Cardiac muscle cell (in vitro differentiated cells and primary cell): ENCODE data around the gene SLC25A24. TPM values are rescaled to one million over a fixed set of nuclear protein-coding genes. Genes with fewer than 3 reads are reported as not detected.
A peak's percentile ranks its signal among the peaks of the same experiment; 100 is the strongest.

ENCODE experiments used
- DNase-seq, 2 donors: peaks; one replicate each; pipeline versions ENCODE4 v3.0.0 to v3.0.0-alpha.2; 2010 to 2017; ENCODE audit warnings: low read depth in 1 of 2, low spot score in 1 of 2
- H3K27ac ChIP-seq: fragments of 200-600 bp; sonication (generic); 2 replicates; pipeline ENCODE4 v1.5.1; 2016
- H3K27me3 ChIP-seq: fragments of 200-600 bp; sonication (generic); 2 replicates; pipeline ENCODE4 v1.6.0; 2016; ENCODE audit warnings: control low read depth
- H3K36me3 ChIP-seq: fragments of 200-600 bp; sonication (generic); 2 replicates; pipeline ENCODE4 v1.5.1; 2016; ENCODE audit warnings: control low read depth
- H3K4me1 ChIP-seq: fragments of 200-600 bp; sonication (generic); 2 replicates; pipeline ENCODE4 v1.8.1; 2017; ENCODE audit warnings: low read depth, mild to moderate bottlenecking, mixed run types
- H3K4me3 ChIP-seq: fragments of 200-600 bp; sonication (generic); 2 replicates; pipeline ENCODE4 v1.5.1; 2016; ENCODE audit warnings: mild to moderate bottlenecking
- H3K9me3 ChIP-seq: fragments of 200-600 bp; sonication (generic); 2 replicates; pipeline ENCODE4 v1.5.1; 2017; ENCODE audit warnings: low read depth, mild to moderate bottlenecking, control low read depth
- polyA plus RNA-seq: library from polyadenylated mRNA; unstranded; fragments of >200 nt; fragmentation: Nextera tagmentation; extraction: Ambion mirVana; gene quantifications from 2 replicates; pipeline ENCODE4 v1.2.1, GENCODE V29; 2016
- total RNA-seq: library from RNA; depleted of rRNA; stranded (reverse); fragments of >200 nt; gene quantifications from 2 replicates; pipeline ENCODE4 v1.2.3, GENCODE V29; 2016
- TF ChIP-seq, protein P1 (sequence below): IDR thresholded peaks from 2 replicates; pipeline ENCODE4 v1.5.1; 2012; ENCODE audit warnings: low read depth, mild to moderate bottlenecking, low read length

SLC25A24 gene
- total and polyA plus RNA-seq, 2 experiments from 2014 or later = 13.6 to 15.5 TPM

GRCh38 chr1:108121358-108122143, 78.6 kb downstream of the SLC25A24 start:
- H3K4me1 ChIP-seq = peaks cover 4% of the 10 kb centered on the region
- no peak overlapping the region for H3K4me3 ChIP-seq
- no peak overlapping the region for H3K27ac ChIP-seq
- no peaks in the 10 kb centered on the region for H3K36me3 ChIP-seq
- no peaks in the 10 kb centered on the region for H3K9me3 ChIP-seq
- peak in 1 of 2 donors; percentile 44 for DNase-seq
- no peaks in the 10 kb centered on the region for H3K27me3 ChIP-seq
- TF ChIP-seq, protein P1, sequence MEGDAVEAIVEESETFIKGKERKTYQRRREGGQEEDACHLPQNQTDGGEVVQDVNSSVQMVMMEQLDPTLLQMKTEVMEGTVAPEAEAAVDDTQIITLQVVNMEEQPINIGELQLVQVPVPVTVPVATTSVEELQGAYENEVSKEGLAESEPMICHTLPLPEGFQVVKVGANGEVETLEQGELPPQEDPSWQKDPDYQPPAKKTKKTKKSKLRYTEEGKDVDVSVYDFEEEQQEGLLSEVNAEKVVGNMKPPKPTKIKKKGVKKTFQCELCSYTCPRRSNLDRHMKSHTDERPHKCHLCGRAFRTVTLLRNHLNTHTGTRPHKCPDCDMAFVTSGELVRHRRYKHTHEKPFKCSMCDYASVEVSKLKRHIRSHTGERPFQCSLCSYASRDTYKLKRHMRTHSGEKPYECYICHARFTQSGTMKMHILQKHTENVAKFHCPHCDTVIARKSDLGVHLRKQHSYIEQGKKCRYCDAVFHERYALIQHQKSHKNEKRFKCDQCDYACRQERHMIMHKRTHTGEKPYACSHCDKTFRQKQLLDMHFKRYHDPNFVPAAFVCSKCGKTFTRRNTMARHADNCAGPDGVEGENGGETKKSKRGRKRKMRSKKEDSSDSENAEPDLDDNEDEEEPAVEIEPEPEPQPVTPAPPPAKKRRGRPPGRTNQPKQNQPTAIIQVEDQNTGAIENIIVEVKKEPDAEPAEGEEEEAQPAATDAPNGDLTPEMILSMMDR = peak; percentile 23

DNA sequence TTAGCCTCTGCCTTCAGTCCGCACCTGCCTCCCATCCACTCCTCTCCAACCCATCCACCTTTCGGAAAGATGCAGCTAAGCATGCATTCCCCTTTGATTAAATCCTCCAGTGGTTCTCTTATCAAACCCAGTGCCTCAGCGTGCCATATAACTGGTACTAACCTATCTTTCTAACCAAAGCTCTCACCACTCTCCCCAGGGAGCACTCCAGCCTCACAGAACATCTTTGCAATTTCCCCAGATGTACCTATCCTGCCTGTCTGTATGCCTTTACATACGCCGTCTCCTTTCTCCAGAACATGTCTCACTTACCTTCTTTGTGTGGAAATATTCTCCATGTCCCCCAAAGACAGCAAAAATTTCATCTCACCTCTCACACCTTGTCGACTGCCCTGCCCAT, 80.0 kb downstream of the SLC25A24 start:
- TF ChIP-seq, protein P1 = no peak

DNA sequence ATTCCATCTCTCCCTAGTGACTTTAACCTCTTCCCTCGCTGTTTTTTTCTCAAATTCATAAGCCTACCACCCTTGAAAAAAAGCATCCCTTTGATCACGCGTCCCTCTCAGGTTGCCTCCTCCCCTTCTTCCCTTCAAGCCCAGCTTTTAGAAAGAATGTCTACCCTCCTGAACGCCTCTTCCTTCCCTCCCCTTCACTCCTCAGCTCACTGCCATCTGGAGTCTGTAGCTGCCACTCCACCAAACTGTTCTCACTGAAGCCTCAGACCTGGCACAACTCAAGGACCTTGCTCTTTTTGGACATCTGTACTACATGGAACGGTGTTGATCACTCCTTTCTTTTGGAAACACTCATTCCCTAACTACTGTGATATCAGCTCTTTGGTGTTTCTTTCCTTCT, 80.6 kb downstream of the SLC25A24 start:
- Histone ChIP-seq H3K4me1 (peaks cover 4% of the 10 kb centered on the region), H3K27me3 (no peaks in the 10 kb centered on the region), H3K9me3 (no peaks in the 10 kb centered on the region), H3K4me3 (no peak overlapping the region), H3K36me3 (no peaks in the 10 kb centered on the region), H3K27ac (no peak overlapping the region)
- DNase-seq = no peak
- TF ChIP-seq, protein P1 = no peak

More for the DNA sequence above, 80.0 kb downstream of the SLC25A24 start:
- Histone ChIP-seq H3K4me1 (peaks cover 4% of the 10 kb centered on the region), H3K4me3 (no peak overlapping the region), H3K27ac (no peak overlapping the region), H3K27me3 (no peaks in the 10 kb centered on the region), H3K9me3 (no peaks in the 10 kb centered on the region), H3K36me3 (no peaks in the 10 kb centered on the region)
- no peak for DNase-seq

DNA sequence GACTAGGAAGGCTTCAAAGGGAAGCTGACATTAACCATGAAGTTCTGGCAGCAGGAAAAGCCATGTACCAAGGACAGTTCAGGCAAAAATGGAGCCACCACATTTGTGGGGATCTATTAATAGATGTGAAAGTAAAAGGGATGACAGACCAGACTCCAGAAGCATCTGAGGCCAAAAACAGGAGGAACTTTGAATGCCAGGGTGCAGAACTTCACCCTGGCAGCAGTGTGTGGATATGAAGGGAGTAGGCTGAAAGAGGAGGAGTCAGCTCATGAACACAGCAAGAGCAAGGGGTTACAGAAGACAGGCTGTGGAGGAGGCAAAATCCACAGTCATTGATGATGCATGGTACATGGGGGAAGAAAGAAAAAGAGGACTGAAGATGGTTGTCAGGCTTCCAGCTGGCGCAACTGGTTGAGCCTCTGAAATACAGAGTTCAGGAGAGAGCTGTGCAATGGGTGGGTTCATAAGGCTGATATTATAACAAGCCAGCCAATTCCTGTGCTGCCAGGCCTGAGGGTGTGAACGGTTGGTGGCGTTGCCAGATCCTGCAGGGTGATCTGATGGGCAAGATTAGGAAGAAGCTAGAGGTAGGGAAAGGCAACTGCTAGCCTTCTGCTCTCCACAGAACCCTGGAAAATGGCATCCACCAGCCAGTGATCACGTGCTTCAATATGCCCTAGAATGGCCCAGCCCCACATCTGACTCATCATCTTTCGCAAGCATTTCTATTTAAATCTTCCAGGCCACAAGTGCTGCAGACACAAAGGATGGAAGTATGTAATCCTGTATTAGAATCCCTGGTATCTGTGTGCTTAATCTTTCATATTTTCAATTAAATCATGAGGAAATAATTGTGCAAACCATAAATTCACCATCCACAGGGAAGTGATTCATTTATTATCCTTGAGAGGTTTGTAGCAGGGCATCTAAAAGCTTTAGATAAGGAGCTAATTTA, 81.9 kb downstream of the SLC25A24 start:
- Histone ChIP-seq H3K27me3 (no peaks in the 10 kb centered on the region), H3K36me3 (no peaks in the 10 kb centered on the region), H3K27ac (no peak overlapping the region), H3K4me3 (no peak overlapping the region), H3K9me3 (no peaks in the 10 kb centered on the region), H3K4me1 (peaks cover 4% of the 10 kb centered on the region)
- peak in 1 of 2 donors; percentile 15 for DNase-seq
- TF ChIP-seq, protein P1 = no peak

- peaks cover 4% of the 10 kb centered on the region for H3K4me1 ChIP-seq
- no peak overlapping the region for H3K27ac ChIP-seq
- H3K36me3 ChIP-seq = no peaks in the 10 kb centered on the region
- no peaks in the 10 kb centered on the region for H3K9me3 ChIP-seq
- TF ChIP-seq, protein P1 = no peak
- H3K27me3 ChIP-seq = no peaks in the 10 kb centered on the region
- H3K4me3 ChIP-seq = no peak overlapping the region
- DNase-seq = no peak
Measured at GRCh38 chr1:108117237-108117636, 82.9 kb downstream of the SLC25A24 start.
